Urinary bladder (tissue), 4 donors: ENCODE results near the gene ACVR1C. TPM values are rescaled to one million over a fixed set of nuclear protein-coding genes. Genes with fewer than 3 reads are reported as not detected.
"Not testable (repeated sequence)": the region's sequence is repeated elsewhere in the genome, so short reads cannot be mapped to it uniquely, and the experiment has no call there.

Source experiments
- DNase-seq: peaks from one replicate; pipeline ENCODE4 v3.0.0-alpha.2; 2015; ENCODE audit errors: extremely low spot score
- H3K27ac ChIP-seq: one replicate; pipeline ENCODE4 v1.5.1; 2013; ENCODE audit warnings: low read depth, mild to moderate bottlenecking, moderate library complexity
- H3K36me3 ChIP-seq: one replicate; pipeline ENCODE4 v1.6.1; 2013; ENCODE audit warnings: mild to moderate bottlenecking, moderate library complexity; ENCODE audit not compliant: insufficient read depth
- H3K4me1 ChIP-seq: one replicate; pipeline ENCODE4 v1.6.1; 2013; ENCODE audit warnings: mild to moderate bottlenecking, moderate library complexity; ENCODE audit not compliant: insufficient read depth
- H3K4me3 ChIP-seq: one replicate; pipeline ENCODE4 v1.5.1; 2013; ENCODE audit warnings: low read depth, low read length
- WGBS: extraction: QIAGEN DNeasy Blood & Tissue Kit; methylation state at CpG from one replicate; pipeline ENCODE4 v1.1.7; 2013; 5-methylcytosine and 5-hydroxymethylcytosine counted together
- polyA plus RNA-seq: library from polyadenylated mRNA; stranded (reverse); fragments of 200-250 nt; gene quantifications from one replicate; pipeline ENCODE4 v1.2.3, GENCODE V29; 2013
- total RNA-seq: library from RNA; depleted of rRNA; stranded (reverse); fragments of >200 nt; gene quantifications from one replicate; pipeline ENCODE4 v1.2.3, GENCODE V29; 2014
- donor health status: healthy with polysubstance abuse.
- donor health status: healthy.

ACVR1C gene
- total and polyA plus RNA-seq, 2 donors = 0.37 to 0.67 TPM

DNA sequence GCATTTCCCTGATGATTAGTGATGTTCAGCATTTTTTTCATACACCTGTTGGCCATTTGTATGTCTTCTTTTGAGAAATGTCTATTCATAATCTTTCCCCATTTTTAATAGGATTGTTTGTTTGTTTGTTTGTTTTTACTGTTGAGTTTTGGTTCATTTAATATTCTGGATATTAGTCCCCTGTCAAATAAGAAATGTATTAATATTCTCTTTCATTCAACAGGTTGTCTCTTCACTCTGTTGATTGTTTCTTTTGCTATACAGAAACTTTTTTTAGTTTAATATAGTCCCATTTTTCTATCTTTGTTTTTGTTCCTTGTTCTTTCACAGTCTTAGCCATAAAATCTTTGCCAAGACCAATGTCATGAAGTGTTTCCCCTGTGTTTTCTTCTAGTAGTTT is 22.1 kb downstream of the ACVR1C start:
- no peak overlapping the region for H3K27ac ChIP-seq
- no peaks in the 10 kb centered on the region for H3K4me1 ChIP-seq
- DNase-seq = no peak
- no peak overlapping the region for H3K4me3 ChIP-seq
- H3K36me3 ChIP-seq = no peaks in the 10 kb centered on the region

DNA sequence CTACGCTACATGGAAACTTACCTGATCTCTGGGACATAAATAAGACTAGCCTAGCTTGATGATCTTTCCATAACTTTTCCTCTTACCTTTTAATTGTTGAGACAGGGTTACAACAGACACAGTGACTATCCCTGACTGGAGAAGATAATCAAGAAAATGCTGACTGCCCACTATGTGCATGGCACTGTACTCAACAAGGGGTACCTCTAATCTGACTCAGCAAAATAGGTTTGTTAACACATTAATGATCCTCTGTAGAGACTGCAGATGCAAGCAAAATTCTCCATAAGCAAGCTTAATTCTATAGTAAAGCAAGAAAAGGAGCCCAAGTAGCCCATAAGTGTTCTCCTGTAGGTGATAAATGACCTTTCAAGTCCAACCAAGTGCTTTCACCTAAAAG is 25.5 kb downstream of the ACVR1C start:
- no peak overlapping the region for H3K4me3 ChIP-seq
- WGBS = 78% methylated on average over 1 of the region's 1 CpG
- no peaks in the 10 kb centered on the region for H3K36me3 ChIP-seq
- no peaks in the 10 kb centered on the region for H3K4me1 ChIP-seq
- no peak for DNase-seq
- no peak overlapping the region for H3K27ac ChIP-seq

DNA sequence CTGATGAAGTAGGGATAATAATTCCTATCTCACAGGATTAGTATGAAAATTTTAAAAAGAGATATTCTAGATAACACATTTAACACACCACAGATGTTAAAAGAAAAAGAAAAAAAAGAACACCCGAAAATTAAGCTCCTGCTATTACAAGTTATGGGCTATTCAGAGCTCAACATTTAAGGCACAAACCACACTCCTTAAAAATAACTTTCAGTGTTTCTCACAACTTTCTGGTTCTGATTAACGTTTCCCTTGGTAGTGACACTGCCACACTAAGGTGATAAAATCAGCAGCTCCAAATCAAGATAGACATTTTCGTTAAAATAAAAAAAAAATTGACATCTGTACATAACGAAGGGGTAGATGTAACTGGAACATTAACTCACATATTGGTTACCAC is 26.9 kb downstream of the ACVR1C start:
- H3K27ac ChIP-seq = no peak overlapping the region
- no peaks in the 10 kb centered on the region for H3K4me1 ChIP-seq
- DNase-seq = no peak
- H3K36me3 ChIP-seq = no peaks in the 10 kb centered on the region
- H3K4me3 ChIP-seq = no peak overlapping the region
- 65% methylated on average over 4 of the region's 4 CpGs for WGBS

GRCh38 chr2:157596992-157597681 is 31.5 kb downstream of the ACVR1C start:
- no peaks in the 10 kb centered on the region for H3K36me3 ChIP-seq
- H3K27ac ChIP-seq = no peak overlapping the region
- no peak for DNase-seq
- WGBS = 23% methylated on average over 45 of the region's 45 CpGs
- H3K4me3 ChIP-seq = no peak overlapping the region
- H3K4me1 ChIP-seq = no peaks in the 10 kb centered on the region

GRCh38 chr2:157593411-157593810 is 35.3 kb downstream of the ACVR1C start:
- 29% methylated on average over 1 of the region's 1 CpG for WGBS
- no peak for DNase-seq
- no peaks in the 10 kb centered on the region for H3K4me1 ChIP-seq
- no peak overlapping the region for H3K27ac ChIP-seq
- no peak overlapping the region for H3K4me3 ChIP-seq
- no peaks in the 10 kb centered on the region for H3K36me3 ChIP-seq

- H3K27ac ChIP-seq = no peak overlapping the region
- H3K4me3 ChIP-seq = no peak overlapping the region
- no peaks in the 10 kb centered on the region for H3K4me1 ChIP-seq
- no peaks in the 10 kb centered on the region for H3K36me3 ChIP-seq
- DNase-seq = no peak
- 53% methylated on average over 2 of the region's 2 CpGs for WGBS
These were observed 35.7 kb downstream of the ACVR1C start for GRCh38 chr2:157592948-157593347.

DNA sequence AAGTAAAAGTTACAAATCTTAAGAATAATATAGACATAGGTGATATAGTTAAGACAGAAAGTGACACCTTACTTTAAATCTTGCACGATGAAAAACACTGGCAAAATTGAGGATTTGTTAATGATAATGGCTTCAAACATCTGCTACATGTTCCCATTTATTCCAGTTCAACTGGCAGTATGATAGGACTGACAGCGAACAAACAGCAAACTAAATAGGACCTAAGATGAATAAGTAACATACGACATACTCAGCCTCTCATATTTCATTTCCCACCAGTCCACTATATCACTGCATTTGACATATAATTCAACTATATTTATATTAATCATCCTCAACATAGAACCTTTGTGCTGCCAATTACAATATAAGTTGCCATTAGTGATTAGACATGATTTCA is 36.3 kb downstream of the ACVR1C start:
- no peak overlapping the region for H3K4me3 ChIP-seq
- no peak for DNase-seq
- H3K36me3 ChIP-seq = no peaks in the 10 kb centered on the region
- H3K27ac ChIP-seq = no peak overlapping the region
- no peaks in the 10 kb centered on the region for H3K4me1 ChIP-seq
- WGBS = 72% methylated on average over 3 of the region's 3 CpGs

DNA sequence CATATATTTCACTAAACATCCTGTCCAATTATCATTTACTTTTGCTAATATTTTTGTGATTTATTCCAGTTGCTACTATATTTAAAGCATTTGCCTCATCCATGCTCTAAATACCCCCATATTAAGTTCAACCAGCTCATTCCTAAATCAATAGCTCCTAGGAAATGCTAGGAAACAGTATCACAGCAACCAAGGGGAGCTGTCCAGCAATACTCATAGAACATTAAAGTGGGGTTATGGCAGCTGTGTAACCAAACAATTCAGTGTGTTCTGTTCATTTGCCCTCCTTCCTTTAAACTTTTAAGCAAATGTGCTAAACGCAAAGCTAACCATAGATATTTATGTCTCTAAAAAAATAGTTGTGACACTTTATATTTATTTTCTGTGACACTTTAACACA is 41.1 kb downstream of the ACVR1C start:
- DNase-seq = no peak
- Histone ChIP-seq H3K4me3 (no peak overlapping the region), H3K4me1 (no peaks in the 10 kb centered on the region), H3K27ac (no peak overlapping the region), H3K36me3 (no peaks in the 10 kb centered on the region)
- 70% methylated on average over 1 of the region's 1 CpG for WGBS

DNA sequence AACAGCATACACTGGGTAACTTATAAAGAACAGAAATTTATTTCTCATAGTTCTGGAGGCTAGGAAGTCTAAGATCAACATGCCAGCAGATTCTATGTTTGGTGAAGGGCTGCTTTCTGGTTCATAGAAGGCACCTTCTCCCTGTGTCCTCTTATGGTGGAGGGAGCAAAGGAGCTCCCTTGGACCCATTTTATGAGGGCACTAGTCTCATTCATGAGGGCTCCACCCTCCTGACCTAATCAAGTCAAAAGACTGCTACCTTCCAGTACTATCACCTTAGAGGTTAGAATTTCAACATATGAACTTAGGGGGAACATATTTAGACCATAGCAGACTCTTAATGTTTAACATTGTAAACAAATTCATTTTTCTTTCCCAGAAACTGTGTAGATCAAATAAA is 54.5 kb downstream of the ACVR1C start:
- no peak overlapping the region for H3K4me3 ChIP-seq
- peaks cover 2% of the 10 kb centered on the region for H3K36me3 ChIP-seq
- no peak overlapping the region for H3K27ac ChIP-seq
- DNase-seq = no peak
- no peaks in the 10 kb centered on the region for H3K4me1 ChIP-seq

GRCh38 chr2:157572725-157573124 is 55.9 kb downstream of the ACVR1C start:
- Histone ChIP-seq H3K27ac (no peak overlapping the region), H3K36me3 (peaks cover 2% of the 10 kb centered on the region), H3K4me1 (no peaks in the 10 kb centered on the region), H3K4me3 (no peak overlapping the region)
- no peak for DNase-seq
- 61% methylated on average over 2 of the region's 2 CpGs for WGBS

GRCh38 chr2:157566623-157567022 is 62.0 kb downstream of the ACVR1C start:
- DNase-seq, H3K4me3 ChIP-seq, H3K27ac ChIP-seq, H3K36me3 ChIP-seq, H3K4me1 ChIP-seq: not testable (repeated sequence)
- WGBS = 57% methylated on average over 12 of the region's 15 CpGs

DNA sequence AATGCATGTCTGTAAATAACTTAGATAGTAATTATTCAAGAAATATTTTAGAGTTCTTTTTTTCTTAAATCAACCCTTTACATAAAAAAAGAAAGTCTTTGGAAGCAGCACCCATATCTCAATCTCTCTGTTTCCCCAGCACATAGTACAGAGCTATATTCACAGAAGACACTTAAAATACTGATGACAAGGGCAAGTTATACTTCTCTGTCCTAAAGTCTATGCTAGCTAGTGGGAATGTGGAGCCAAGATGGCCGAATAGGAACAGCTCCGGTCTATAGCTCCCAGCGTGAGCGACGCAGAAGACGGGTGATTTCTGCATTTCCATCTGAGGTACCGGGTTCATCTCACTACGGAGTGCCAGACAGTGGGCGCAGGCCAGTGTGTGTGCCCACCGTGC is 62.6 kb downstream of the ACVR1C start:
- DNase-seq, H3K4me3 ChIP-seq, H3K36me3 ChIP-seq, H3K27ac ChIP-seq, H3K4me1 ChIP-seq: not testable (repeated sequence)
- 96% methylated on average over 10 of the region's 10 CpGs for WGBS

- H3K4me3 ChIP-seq = no peak overlapping the region
- no peaks in the 10 kb centered on the region for H3K36me3 ChIP-seq
- DNase-seq = no peak
- 83% methylated on average over 5 of the region's 5 CpGs for WGBS
- H3K4me1 ChIP-seq = no peaks in the 10 kb centered on the region
- H3K27ac ChIP-seq = no peak overlapping the region
These were observed 63.1 kb downstream of the ACVR1C start for GRCh38 chr2:157565550-157565949.

DNA sequence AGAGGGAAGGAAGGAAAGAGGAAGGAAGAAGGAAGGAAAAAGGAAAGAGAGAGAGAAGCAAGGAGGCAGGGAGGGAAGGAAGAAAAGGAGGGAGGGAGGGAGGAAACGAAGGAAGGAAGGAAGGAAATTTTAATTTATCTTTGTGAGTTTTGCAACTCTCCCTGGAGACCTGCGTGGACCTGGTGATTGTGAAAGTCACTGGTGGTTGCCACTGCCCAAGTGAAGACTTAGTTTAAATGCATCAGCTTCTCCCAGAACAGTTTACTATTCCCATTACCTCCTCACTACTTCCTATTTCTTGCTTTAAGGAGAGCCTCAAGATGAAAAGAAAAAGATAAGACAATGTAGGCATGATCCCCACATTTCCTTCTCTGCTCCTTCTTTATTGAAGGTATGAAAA is 68.8 kb downstream of the ACVR1C start:
- 54% methylated on average over 2 of the region's 2 CpGs for WGBS

GRCh38 chr2:157559461-157559860 is 69.2 kb downstream of the ACVR1C start:
- DNase-seq = no peak
- no peaks in the 10 kb centered on the region for H3K36me3 ChIP-seq
- no peaks in the 10 kb centered on the region for H3K4me1 ChIP-seq
- no peak overlapping the region for H3K4me3 ChIP-seq
- WGBS = 25% methylated on average over 3 of the region's 3 CpGs
- H3K27ac ChIP-seq = no peak overlapping the region

More for the DNA sequence above, 68.8 kb downstream of the ACVR1C start:
- no peaks in the 10 kb centered on the region for H3K36me3 ChIP-seq
- DNase-seq = no peak
- no peak overlapping the region for H3K27ac ChIP-seq
- H3K4me3 ChIP-seq = no peak overlapping the region
- no peaks in the 10 kb centered on the region for H3K4me1 ChIP-seq
